Hepatocyte (in vitro differentiated cells): ENCODE measurements around the gene UBA6. TPM values are rescaled to one million over a fixed set of nuclear protein-coding genes. Genes with fewer than 3 reads are reported as not detected.

Source experiments
- DNase-seq: peaks from one replicate; pipeline ENCODE4 v3.0.0-alpha.2; 2016; ENCODE audit warnings: low spot score
- H2AFZ ChIP-seq: fragments of 200-600 bp; sonication (generic); 2 replicates; pipeline ENCODE4 v1.6.0; 2016; ENCODE audit warnings: antibody characterized with exemption, mild to moderate bottlenecking
- H3K27ac ChIP-seq: fragments of 200-600 bp; sonication (generic); 2 replicates; pipeline ENCODE4 v1.5.1; 2016; ENCODE audit warnings: mild to moderate bottlenecking
- H3K27me3 ChIP-seq: fragments of 200-600 bp; sonication (generic); 2 replicates; pipeline ENCODE4 v1.6.1; 2016
- H3K36me3 ChIP-seq: fragments of 200-600 bp; sonication (generic); replicated peaks from 2 replicates; pipeline ENCODE4 v1.5.1; 2016; ENCODE audit warnings: low read depth; ENCODE audit not compliant: insufficient read depth
- H3K4me1 ChIP-seq: fragments of 200-600 bp; sonication (generic); 2 replicates; pipeline ENCODE4 v1.5.1; 2016; ENCODE audit warnings: mild to moderate bottlenecking, moderate library complexity; ENCODE audit not compliant: insufficient read depth
- H3K4me2 ChIP-seq: fragments of 200-600 bp; sonication (generic); 2 replicates; pipeline ENCODE4 v1.6.0; 2016
- H3K4me3 ChIP-seq: fragments of 200-600 bp; sonication (generic); 2 replicates; pipeline ENCODE4 v1.5.1; 2016; ENCODE audit warnings: mild to moderate bottlenecking
- H3K79me2 ChIP-seq: fragments of 200-600 bp; sonication (generic); 2 replicates; pipeline ENCODE4 v1.6.0; 2017; ENCODE audit warnings: mild to moderate bottlenecking
- H3K9me2 ChIP-seq: fragments of 200-600 bp; sonication (generic); replicated peaks from 2 replicates; pipeline ENCODE4 v1.6.0; 2017; ENCODE audit warnings: mild to moderate bottlenecking; ENCODE audit not compliant: insufficient read depth
- H3K9me3 ChIP-seq: fragments of 200-600 bp; sonication (generic); 2 replicates; pipeline ENCODE4 v1.5.1; 2016; ENCODE audit warnings: low read depth, mild to moderate bottlenecking
- H4K20me1 ChIP-seq: fragments of 200-600 bp; sonication (generic); 2 replicates; pipeline ENCODE4 v1.6.0; 2016; ENCODE audit warnings: mild to moderate bottlenecking; ENCODE audit not compliant: insufficient read depth, poor library complexity, severe bottlenecking
- CTCF ChIP-seq: fragments of 200-600 bp; sonication (generic); IDR thresholded peaks from 2 replicates; pipeline ENCODE4 v1.5.1; 2016; ENCODE audit warnings: antibody characterized with exemption, mild to moderate bottlenecking; ENCODE audit not compliant: poor library complexity
- EZH2 ChIP-seq: fragments of 200-600 bp; sonication (generic); IDR thresholded peaks from 2 replicates; pipeline ENCODE4 v1.6.1; 2016; ENCODE audit warnings: antibody characterized with exemption, mild to moderate bottlenecking, borderline replicate concordance
- EZH2phosphoT487 ChIP-seq: fragments of 200-600 bp; sonication (generic); IDR thresholded peaks from one replicate; pipeline ENCODE4 v1.6.1; 2018; ENCODE audit warnings: antibody characterized with exemption, mild to moderate bottlenecking, low read depth, moderate library complexity; ENCODE audit not compliant: unreplicated experiment, severe bottlenecking
- WGBS: methylation state at CpG from one replicate; pipeline ENCODE4 v1.1.6; 2016; ENCODE audit warnings: low lambda C conversion rate; ENCODE audit errors: missing lambda C conversion rate; 5-methylcytosine and 5-hydroxymethylcytosine counted together
- polyA plus RNA-seq: library from polyadenylated mRNA; unstranded; fragments of >200 nt; fragmentation: Nextera tagmentation; extraction: Ambion mirVana; gene quantifications from 2 replicates; pipeline ENCODE4 v1.2.1, GENCODE V29; 2016
- total RNA-seq: library from RNA; depleted of rRNA; stranded (reverse); fragments of >200 nt; gene quantifications from 2 replicates; pipeline ENCODE4 v1.2.3, GENCODE V29; 2014

The UBA6 gene
- total and polyA plus RNA-seq, 2 experiments from 2014 or later = 15.8 to 123 TPM

DNA sequence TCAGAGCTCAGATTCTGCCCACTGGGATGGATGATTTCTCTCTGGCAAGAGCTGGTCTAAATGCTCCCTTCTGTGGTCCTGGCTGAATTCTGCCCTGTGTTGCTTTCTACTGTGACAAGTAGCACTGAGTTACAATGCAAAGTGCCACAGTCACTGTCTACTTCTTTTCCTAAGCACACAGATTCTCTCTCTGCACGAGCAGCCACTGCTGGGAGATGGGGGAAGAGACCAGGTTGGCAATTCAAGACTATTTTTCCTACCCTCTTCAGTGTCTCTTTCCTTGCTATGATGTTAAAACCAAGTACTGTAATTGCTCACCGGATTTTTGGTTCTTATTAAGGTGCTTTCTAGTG lies 97.0 kb downstream of the UBA6 start:
- Histone ChIP-seq H2AFZ (no peak overlapping the region), H3K27me3 (no peaks in the 10 kb centered on the region), H3K36me3 (no peaks in the 10 kb centered on the region), H4K20me1 (no peaks in the 10 kb centered on the region), H3K4me1 (no peaks in the 10 kb centered on the region), H3K79me2 (no peaks in the 10 kb centered on the region), H3K4me3 (no peak overlapping the region), H3K9me2 (no peaks in the 10 kb centered on the region), H3K4me2 (no peak overlapping the region), H3K27ac (no peak overlapping the region), H3K9me3 (no peaks in the 10 kb centered on the region)
- TF ChIP-seq EZH2 (no peak), CTCF (no peak), EZH2phosphoT487 (no peak)
- WGBS = 86% methylated on average over 2 of the region's 2 CpGs
- DNase-seq = no peak

DNA sequence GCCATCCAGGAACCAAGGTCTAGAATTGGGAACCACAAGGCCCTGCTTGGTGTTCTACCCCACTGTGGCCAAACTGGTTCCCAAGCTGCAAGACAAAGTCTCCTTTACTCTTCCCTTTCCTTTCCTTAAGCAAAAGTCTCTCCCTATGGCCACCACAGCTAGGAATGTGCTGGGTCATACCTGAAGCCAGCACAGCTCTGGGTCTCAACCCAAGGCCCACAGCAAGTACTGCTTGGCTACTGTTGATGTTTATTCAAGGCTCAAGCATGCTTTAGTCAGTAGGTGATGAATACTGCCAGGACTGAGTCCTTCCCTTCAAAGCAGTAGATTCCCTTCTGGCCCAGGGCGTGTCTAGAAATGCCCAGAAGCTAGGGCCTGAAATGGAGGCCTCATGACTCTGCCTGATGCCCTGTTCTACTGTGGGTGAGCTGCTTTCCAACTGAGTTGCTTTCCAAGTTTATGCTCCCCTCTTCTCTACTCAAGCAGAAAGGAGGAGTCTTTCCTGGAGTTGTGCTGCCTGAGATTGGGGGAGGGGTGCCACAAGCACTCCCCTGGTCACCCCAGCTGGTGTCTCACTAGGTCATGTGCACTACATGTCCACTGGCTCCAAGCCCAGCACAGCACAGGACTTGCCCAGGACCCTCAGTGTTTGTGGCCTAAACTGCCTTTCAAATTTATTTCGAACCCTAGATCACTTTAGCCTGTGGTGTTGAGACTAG lies 97.5 kb downstream of the UBA6 start:
- 94% methylated on average over 2 of the region's 2 CpGs for WGBS
- DNase-seq = no peak
- Histone ChIP-seq H3K27me3 (no peaks in the 10 kb centered on the region), H3K4me2 (no peak overlapping the region), H3K79me2 (no peaks in the 10 kb centered on the region), H3K4me1 (no peaks in the 10 kb centered on the region), H4K20me1 (no peaks in the 10 kb centered on the region), H3K9me2 (no peaks in the 10 kb centered on the region), H3K36me3 (no peaks in the 10 kb centered on the region), H3K9me3 (no peaks in the 10 kb centered on the region), H2AFZ (no peak overlapping the region), H3K4me3 (no peak overlapping the region), H3K27ac (no peak overlapping the region)
- no peak for TF ChIP-seq EZH2phosphoT487

DNA sequence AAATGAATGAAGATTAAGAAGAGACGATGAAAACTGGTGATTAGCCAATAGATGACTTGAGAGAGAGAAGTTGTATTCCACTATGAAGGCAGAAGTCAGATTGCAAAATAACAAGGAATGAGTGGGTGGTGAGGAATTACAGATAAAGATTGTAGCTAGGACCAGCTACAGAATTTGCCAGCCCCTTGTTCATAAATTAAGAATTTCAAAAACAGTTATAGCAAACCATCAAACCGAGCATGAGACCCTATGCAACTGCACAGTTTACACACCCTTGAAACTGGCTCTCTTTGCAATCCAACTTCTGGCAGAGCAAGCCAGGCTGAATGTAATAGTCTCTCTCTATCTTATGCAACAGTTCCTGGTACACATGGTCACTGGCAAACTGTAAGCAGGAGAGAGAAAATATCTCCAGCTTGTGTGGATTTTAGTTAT lies 107.2 kb downstream of the UBA6 start:
- H3K27ac ChIP-seq = no peak overlapping the region
- H3K4me1 ChIP-seq = no peaks in the 10 kb centered on the region
- no peaks in the 10 kb centered on the region for H3K79me2 ChIP-seq

GRCh38 chr4:67587156-67587555 lies 113.8 kb downstream of the UBA6 start:
- H3K4me2 ChIP-seq = no peak overlapping the region
- no peaks in the 10 kb centered on the region for H3K36me3 ChIP-seq
- no peaks in the 10 kb centered on the region for H3K27me3 ChIP-seq
- TF ChIP-seq CTCF = no peak
- no peak for TF ChIP-seq EZH2
- no peak for TF ChIP-seq EZH2phosphoT487
- H3K4me1 ChIP-seq = no peaks in the 10 kb centered on the region
- H3K27ac ChIP-seq = no peak overlapping the region
- no peaks in the 10 kb centered on the region for H3K79me2 ChIP-seq
- no peak overlapping the region for H3K4me3 ChIP-seq
- H2AFZ ChIP-seq = no peak overlapping the region
- H3K9me3 ChIP-seq = no peaks in the 10 kb centered on the region
- H4K20me1 ChIP-seq = no peaks in the 10 kb centered on the region
- WGBS = 89% methylated on average over 3 of the region's 3 CpGs
- H3K9me2 ChIP-seq = no peaks in the 10 kb centered on the region
- DNase-seq = no peak

More for the DNA sequence above, 107.2 kb downstream of the UBA6 start:
- peak overlapping the region; percentile 17 for H3K4me2 ChIP-seq
- no peaks in the 10 kb centered on the region for H3K27me3 ChIP-seq
- no peak overlapping the region for H2AFZ ChIP-seq
- H3K9me2 ChIP-seq = no peaks in the 10 kb centered on the region
- H3K36me3 ChIP-seq = no peaks in the 10 kb centered on the region
- H3K4me3 ChIP-seq = no peak overlapping the region
- DNase-seq = peak; percentile 10
- H3K9me3 ChIP-seq = no peaks in the 10 kb centered on the region
- 66% methylated on average over 2 of the region's 2 CpGs for WGBS
- TF ChIP-seq CTCF (no peak), EZH2 (no peak), EZH2phosphoT487 (no peak)
- no peaks in the 10 kb centered on the region for H4K20me1 ChIP-seq
